NCI-H526 treated with DMSO at 0.1 percent for 48 hours (cell line): ENCODE results near the gene C1GALT1C1L.
"Not testable (repeated sequence)": the region's sequence is repeated elsewhere in the genome, so short reads cannot be mapped to it uniquely, and the experiment has no call there.

Experiments
- DNase-seq: peaks from one replicate; lab custom pipeline; 2025; lab: John Stamatoyannopoulos, UW

C1GALT1C1L gene

DNA sequence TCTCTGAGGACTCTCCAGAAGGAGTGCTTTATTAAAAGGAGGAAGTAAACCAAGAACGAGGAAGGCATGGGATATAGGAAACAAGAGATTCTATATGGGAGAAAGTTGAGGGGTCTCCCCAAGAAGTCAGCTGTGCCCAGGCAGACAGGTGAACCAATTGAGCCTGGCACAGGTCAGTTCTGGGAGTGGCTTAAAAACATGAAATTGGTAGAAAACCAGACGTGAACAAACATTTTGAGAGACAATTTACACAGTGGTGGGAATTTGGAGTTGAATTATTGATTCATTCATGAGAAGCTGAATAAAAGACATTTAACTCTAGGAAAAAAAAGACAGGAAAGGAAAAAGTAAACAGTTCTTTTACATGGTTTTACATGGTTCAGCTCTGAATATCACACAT is 22.7 kb downstream of the C1GALT1C1L start:
- no peak for DNase-seq

- DNase-seq = no peak
These were observed 27.1 kb downstream of the C1GALT1C1L start for GRCh38 chr2:43648994-43649701.

GRCh38 chr2:43643680-43644079 is 32.5 kb downstream of the C1GALT1C1L start:
- DNase-seq = no peak

- no peak for DNase-seq
These were observed 33.9 kb downstream of the C1GALT1C1L start for GRCh38 chr2:43642363-43642762.

DNA sequence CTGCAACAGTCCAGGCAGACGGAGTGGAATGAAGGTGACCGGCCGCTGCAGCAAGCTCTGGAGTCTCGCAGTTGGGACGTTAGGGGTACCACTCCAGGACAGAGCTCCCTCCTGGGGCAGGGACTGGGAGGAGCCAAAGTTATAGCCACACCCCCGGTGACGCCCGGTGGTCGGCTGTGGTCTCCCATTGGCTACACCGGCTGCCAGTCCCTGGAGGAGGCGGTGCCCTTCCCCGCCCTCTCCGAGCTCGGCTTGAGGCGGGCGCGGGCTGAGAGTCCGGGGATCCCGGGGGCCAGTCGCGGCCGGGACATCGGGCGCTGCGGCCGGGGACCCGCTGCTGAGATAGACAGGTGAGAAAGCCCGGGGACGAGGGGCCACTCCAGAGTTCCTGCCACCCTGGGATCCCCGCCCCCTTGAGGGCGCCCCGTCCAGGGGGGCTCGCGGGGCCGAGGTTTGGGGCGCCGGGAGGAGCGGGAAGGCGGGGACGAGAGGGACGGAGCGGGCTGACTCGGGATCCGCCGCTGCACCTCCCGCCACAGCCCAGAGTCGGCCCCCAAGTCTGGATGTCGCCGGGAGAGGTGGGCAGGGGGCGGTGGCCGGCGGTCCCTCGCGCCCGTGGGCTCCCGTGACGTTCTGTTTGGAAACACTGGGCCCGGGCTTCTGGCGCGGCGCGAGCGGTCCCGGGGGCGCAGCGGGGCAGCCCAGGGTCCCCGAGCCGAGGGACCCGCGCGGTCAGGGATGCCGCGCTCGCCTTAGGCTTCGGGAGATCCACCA is 39.0 kb downstream of the C1GALT1C1L start, which contains the start of gene PLEKHH2:
Gene PLEKHH2, plus strand, starts transcription at position 231 of the 774 bp plus-strand sequence. CDS start 7,414 bp downstream, outside the sequence.
- peak; percentile 48 for DNase-seq

DNA sequence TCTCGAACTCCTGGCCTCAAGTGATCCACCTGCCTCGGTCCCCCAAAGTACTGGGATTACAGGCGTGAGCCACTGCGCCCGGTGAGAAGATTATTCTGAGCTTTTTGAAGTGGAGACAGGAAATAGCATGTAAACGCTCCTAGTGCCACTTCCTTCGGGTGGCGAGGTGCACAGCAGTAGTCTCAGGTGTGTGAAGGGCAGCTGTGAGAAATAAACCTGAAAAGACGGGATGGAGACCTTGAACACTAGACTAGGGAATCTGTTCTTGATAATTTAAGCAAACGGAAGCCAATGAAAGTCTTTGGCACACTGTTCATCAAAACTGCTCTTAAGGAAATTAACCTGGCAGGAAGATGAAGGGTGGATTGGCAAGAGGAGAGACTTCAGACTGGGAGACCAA is 39.6 kb downstream of the C1GALT1C1L start:
- DNase-seq = no peak

DNA sequence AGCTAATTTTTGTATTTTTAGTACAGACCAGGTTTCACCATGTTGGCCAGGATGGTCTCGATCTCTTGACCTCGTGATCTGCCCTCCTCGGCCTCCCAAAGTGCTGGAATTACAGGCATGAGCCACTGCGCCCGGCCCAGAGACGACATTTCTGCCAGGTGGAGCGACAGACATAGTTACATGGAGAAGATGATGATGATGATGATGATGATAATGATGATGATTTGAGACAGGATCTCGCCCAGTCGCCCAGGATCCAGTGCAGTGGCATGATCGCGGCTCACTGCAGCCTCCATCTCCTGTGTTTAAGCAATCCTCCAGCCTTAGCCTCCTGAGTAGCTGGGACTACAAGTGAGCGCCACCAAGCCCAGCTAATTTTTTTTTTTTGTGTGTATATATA is 40.1 kb downstream of the C1GALT1C1L start:
- DNase-seq = not testable (repeated sequence)

DNA sequence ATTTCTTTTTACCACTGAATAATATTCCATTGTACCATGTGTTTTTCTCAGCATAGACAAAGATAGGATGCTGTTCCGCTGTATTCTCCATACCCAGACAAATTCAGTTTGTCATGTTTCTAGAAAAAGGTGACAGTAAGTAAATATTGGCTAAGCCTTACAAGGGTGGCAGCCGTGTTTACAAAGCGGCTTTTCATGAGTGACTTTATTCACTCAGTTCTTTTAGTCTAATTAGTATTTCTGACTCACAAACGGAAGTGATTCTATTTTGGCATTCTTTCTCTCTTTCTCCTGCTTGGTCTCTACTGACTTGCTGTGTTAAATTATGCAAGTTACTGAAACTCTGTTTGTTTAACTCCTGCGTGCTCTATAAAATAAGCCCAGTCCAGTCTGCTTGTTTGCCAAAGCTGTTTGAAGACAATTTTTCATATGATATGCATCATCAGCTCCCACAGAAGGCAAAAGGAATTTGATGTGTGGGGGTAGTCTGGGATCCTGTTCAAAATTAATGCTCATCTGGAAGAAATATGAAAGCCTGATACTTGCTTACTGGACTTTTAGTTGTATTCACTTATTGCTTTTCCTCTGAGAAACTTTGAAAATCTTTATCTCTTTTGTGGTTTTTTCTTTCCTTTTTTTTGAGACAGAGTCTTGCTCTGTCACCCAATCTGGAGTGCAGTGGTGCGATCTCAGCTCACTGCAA is 41.5 kb downstream of the C1GALT1C1L start:
- peak; percentile 94 for DNase-seq

- no peak for DNase-seq
These were observed 44.5 kb downstream of the C1GALT1C1L start for GRCh38 chr2:43631618-43632317.
